DOHH2 (cell line): ENCODE results near the gene GRIN2A.

Experiments used
- CTCF ChIP-seq: fragments of 200-600 bp; sonication (generic); IDR thresholded peaks from one replicate; pipeline ENCODE4 v1.5.1; 2014; ENCODE audit warnings: antibody characterized with exemption, mild to moderate bottlenecking, low read depth, low read length; ENCODE audit not compliant: poor library complexity, severe bottlenecking
- EZH2phosphoT487 ChIP-seq: fragments of 200-600 bp; sonication (generic); IDR thresholded peaks from 2 replicates; pipeline ENCODE4 v1.6.1; 2017; ENCODE audit warnings: borderline replicate concordance, mild to moderate bottlenecking, antibody characterized with exemption, low read length, moderate library complexity, mixed read lengths

GRCh38 chr16:10080051-10080772, 102.0 kb downstream of the GRIN2A start:
- TF ChIP-seq CTCF (no peak), EZH2phosphoT487 (no peak)
